HG02759 (cell line): ENCODE measurements around the gene AKAP9.
"Not testable (repeated sequence)": the region's sequence is repeated elsewhere in the genome, so short reads cannot be mapped to it uniquely, and the experiment has no call there.

Experiments
- ATAC-seq: cut with Tn5 transposase; IDR thresholded peaks from one replicate; pipeline ENCODE4 v1.9.1; 2021; ENCODE audit warnings: mild to moderate bottlenecking, moderate library complexity; ENCODE audit not compliant: unreplicated experiment

Gene AKAP9

GRCh38 chr7:92131764-92132330 lies 191.2 kb downstream of the AKAP9 start:
- ATAC-seq: no peak

- ATAC-seq: peak; percentile 8
Measured at GRCh38 chr7:92133133-92133736, 192.6 kb downstream of the AKAP9 start.

- ATAC-seq: peak; percentile 29
Measured at GRCh38 chr7:92133737-92134270, 193.1 kb downstream of the AKAP9 start.

- ATAC-seq: peak; percentile 88
Measured at GRCh38 chr7:92134271-92135051, 193.8 kb downstream of the AKAP9 start, which contains the start of gene CYP51A1. CYP51A1 (minus strand) TSS chr7:92134477; CDS start chr7:92134364, 113 bp downstream.

GRCh38 chr7:92135052-92135889 lies 194.6 kb downstream of the AKAP9 start:
- no peak for ATAC-seq

GRCh38 chr7:92137557-92137956 lies 196.9 kb downstream of the AKAP9 start:
- ATAC-seq: no peak

- no peak for ATAC-seq
Measured at GRCh38 chr7:92141161-92141560, 200.5 kb downstream of the AKAP9 start.

- ATAC-seq: not testable (repeated sequence)
Measured at GRCh38 chr7:92142791-92143190, 202.1 kb downstream of the AKAP9 start.

- ATAC-seq: not testable (repeated sequence)
Measured at GRCh38 chr7:92143192-92143880, 202.7 kb downstream of the AKAP9 start.

- no peak for ATAC-seq
Measured at GRCh38 chr7:92149736-92150239, 209.1 kb downstream of the AKAP9 start.

- ATAC-seq: no peak
Measured at GRCh38 chr7:92150450-92151017, 209.9 kb downstream of the AKAP9 start.

- no peak for ATAC-seq
Measured at GRCh38 chr7:92155108-92155739, 214.6 kb downstream of the AKAP9 start.

- no peak for ATAC-seq
Measured at GRCh38 chr7:92156990-92157389, 216.3 kb downstream of the AKAP9 start.

GRCh38 chr7:92158660-92159575 lies 218.3 kb downstream of the AKAP9 start:
- peak; percentile 65 for ATAC-seq
